GM12878 (cell line): Measurements from ENCODE around the gene RNF38. TPM values are rescaled to one million over a fixed set of nuclear protein-coding genes. Genes with fewer than 3 reads are reported as not detected.
A peak's percentile ranks its signal among the peaks of the same experiment; 100 is the strongest.

ENCODE experiments used
- ATAC-seq: fragments of 200-7000 bp; cut with Tn5 transposase; 3 replicates; pipeline ENCODE4 v1.9.1; 2020; ENCODE audit warnings: mild to moderate bottlenecking, moderate library complexity
- BruUV-seq: library from RNA; stranded (reverse); fragments of 400-500 nt; replicated peaks from 2 replicates; lab custom pipeline; 2021; lab: Mats Ljungman, UMichigan
- CTCF ChIA-PET: fragments of 300-600 bp; sonication (Branson Sonifier 250); formaldehyde crosslinking; extraction: SDS; loops from one replicate; lab custom pipeline; 2021; ENCODE audit warnings: inconsistent platforms; lab: Yijun Ruan, JAX
- POLR2A ChIA-PET: fragments of 350-600 bp; formaldehyde crosslinking; extraction: SDS; loops from one replicate; lab custom pipeline; 2021; ENCODE audit warnings: inconsistent platforms; lab: Charles Lee
- RAD21 ChIA-PET: fragments of 300-600 bp; sonication (Branson Sonifier 250); formaldehyde crosslinking; loops from one replicate; lab custom pipeline; 2023; ENCODE audit warnings: antibody characterized with exemption; ENCODE audit not compliant: unreplicated experiment; lab: Charles Lee
- SMC1A ChIA-PET: fragments of 300-600 bp; sonication (Branson Sonifier 250); formaldehyde crosslinking; loops from one replicate; lab custom pipeline; 2023; ENCODE audit not compliant: unreplicated experiment, uncharacterized antibody; lab: Charles Lee
- DNase-seq: peaks from one replicate; pipeline ENCODE4 v3.0.0-alpha.2; 2011; ENCODE audit warnings: low read depth, low spot score
- FAIRE-seq: peaks from 3 replicates; lab custom pipeline; 2011; peaks lifted over from hg19 to GRCh38; lab: Jason Lieb, UNC
- H2AFZ ChIP-seq: 2 replicates; pipeline ENCODE4 v1.6.0; 2011; ENCODE audit warnings: low read depth, low read length, control low read depth; ENCODE audit not compliant: control insufficient read depth
- H3K27ac ChIP-seq: 2 replicates; pipeline ENCODE4 v1.5.1; 2011; ENCODE audit warnings: control low read depth; ENCODE audit not compliant: control insufficient read depth, insufficient read depth
- H3K27me3 ChIP-seq, 2 experiments: replicated peaks in 1 of 2; 2 replicates each; pipeline versions ENCODE4 v1.6.0 to v1.6.1; 2011; ENCODE audit warnings: low read length in 1 of 2; ENCODE audit not compliant: control insufficient read depth in 2 of 2, insufficient read depth in 2 of 2
- H3K36me3 ChIP-seq, 2 experiments: 2 replicates each; pipeline ENCODE4 v1.5.1; 2011; ENCODE audit warnings: low read length in 1 of 2; ENCODE audit not compliant: control insufficient read depth in 2 of 2, insufficient read depth in 2 of 2
- H3K4me1 ChIP-seq: 2 replicates; pipeline ENCODE4 v1.6.1; 2011; ENCODE audit warnings: mild to moderate bottlenecking, low read length, moderate library complexity, mixed read lengths; ENCODE audit not compliant: control insufficient read depth, insufficient read depth
- H3K4me2 ChIP-seq: 2 replicates; pipeline ENCODE4 v1.6.0; 2011; ENCODE audit warnings: control low read depth; ENCODE audit not compliant: control insufficient read depth, insufficient read depth
- H3K4me3 ChIP-seq: fragments of 200-600 bp; sonication (generic); 2 replicates; pipeline ENCODE4 v1.5.1; 2016
- H3K79me2 ChIP-seq: 2 replicates; pipeline ENCODE4 v1.6.0; 2011; ENCODE audit warnings: low read length; ENCODE audit not compliant: control insufficient read depth, insufficient read depth
- H3K9ac ChIP-seq: 2 replicates; pipeline ENCODE4 v1.8.0; 2011; ENCODE audit warnings: low read length, control low read depth, mixed read lengths; ENCODE audit not compliant: control insufficient read depth, insufficient read depth
- H3K9me3 ChIP-seq: replicated peaks from 3 replicates; pipeline ENCODE4 v1.5.1; 2011; ENCODE audit warnings: mild to moderate bottlenecking, low read length; ENCODE audit not compliant: control insufficient read depth, insufficient read depth
- H4K20me1 ChIP-seq: 2 replicates; pipeline ENCODE4 v1.6.0; 2011; ENCODE audit not compliant: control insufficient read depth, insufficient read depth
- EP300 ChIP-seq, 2 experiments: fragments of 150-350 bp in 1 of 2; IDR thresholded peaks; 2 replicates each; pipeline ENCODE4 v1.6.1; 2011 to 2012; ENCODE audit warnings: low read depth in 2 of 2, low read length in 2 of 2, borderline replicate concordance in 1 of 2, improper control_type of control experiment in 1 of 2, inconsistent platforms in 1 of 2; ENCODE audit not compliant: control insufficient read depth in 1 of 2
- FOXK2 ChIP-seq: fragments of 450-650 bp; IDR thresholded peaks from 2 replicates; pipeline ENCODE4 v1.6.1; 2017; ENCODE audit warnings: mild to moderate bottlenecking, moderate library complexity
- JUNB ChIP-seq: IDR thresholded peaks from 2 replicates; pipeline ENCODE4 v1.6.1; 2016; ENCODE audit warnings: antibody characterized with exemption, mild to moderate bottlenecking
- MLLT1 ChIP-seq: fragments of 450-650 bp; IDR thresholded peaks from 2 replicates; pipeline ENCODE4 v1.6.1; 2016; ENCODE audit warnings: mild to moderate bottlenecking
- NFYB ChIP-seq: IDR thresholded peaks from 2 replicates; pipeline ENCODE4 v1.6.1; 2011; ENCODE audit warnings: low read depth, mild to moderate bottlenecking, low read length, improper control_type of control experiment, moderate library complexity; ENCODE audit not compliant: insufficient read depth
- RAD21 ChIP-seq: IDR thresholded peaks from 2 replicates; pipeline ENCODE4 v1.6.1; 2011; ENCODE audit warnings: mild to moderate bottlenecking, low read depth, low read length, moderate library complexity; ENCODE audit not compliant: insufficient read depth
- RFX5 ChIP-seq: IDR thresholded peaks from 2 replicates; pipeline ENCODE4 v1.6.1; 2011; ENCODE audit warnings: low read depth, low read length, improper control_type of control experiment
- SMAD5 ChIP-seq: IDR thresholded peaks from 2 replicates; pipeline ENCODE4 v1.6.1; 2016; ENCODE audit warnings: antibody characterized with exemption, low read depth
- SREBF1 ChIP-seq: IDR thresholded peaks from 2 replicates; pipeline ENCODE4 v1.6.1; 2012; ENCODE audit warnings: mild to moderate bottlenecking, low read length
- WGBS: methylation state at CpG from one replicate; pipeline ENCODE4 v1.1.6; 2016; ENCODE audit warnings: low lambda C conversion rate; ENCODE audit not compliant: insufficient replicate concordance, insufficient coverage; ENCODE audit errors: missing lambda C conversion rate; 5-methylcytosine and 5-hydroxymethylcytosine counted together
- in situ Hi-C: fragments of 300-500 bp; cut with MboI; formaldehyde crosslinking; loops from 9 replicates; pipeline ENCODE4 v1.14.3; 2018; ENCODE audit warnings: mixed read lengths
- intact Hi-C: fragments of 100-400 bp; cut with micrococcal nuclease; formaldehyde crosslinking; loops from one replicate; pipeline ENCODE4 v1.14.2; 2022; ENCODE audit not compliant: unreplicated experiment
- polyA plus RNA-seq, 11 experiments: library from polyadenylated mRNA; depleted of rRNA in 4 of 11; unstranded in 6 of 11; stranded (reverse) in 5 of 11; fragments of >200 nt; fragmentation: Nextera tagmentation in 4 of 11; fragmentation: Illumina TruSeq in 1 of 11; extraction: Ambion mirVana in 4 of 11; extraction: Trizol in 1 of 11; gene quantifications; 1 replicate in 1 of 11; 2 replicates in 10 of 11; pipeline versions ENCODE4 v1.2.1 to v1.2.3, GENCODE V29; 2011 to 2016; ENCODE audit warnings: inconsistent platforms in 2 of 11, missing spikeins in 2 of 11, low read depth in 1 of 11
- total RNA-seq, 4 experiments: library from RNA; depleted of rRNA in 3 of 4; stranded (reverse); fragments of >200 nt in 3 of 4; fragmentation: Illumina TruSeq in 1 of 4; extraction: Trizol in 1 of 4; gene quantifications; 2 replicates each; pipeline versions ENCODE4 v1.2.1 to v1.2.3, GENCODE V29; 2013 to 2021
- TF ChIP-seq, protein P1 (sequence below): fragments of 450-650 bp; IDR thresholded peaks from 2 replicates; pipeline ENCODE4 v1.6.1; 2014; ENCODE audit warnings: mild to moderate bottlenecking
- TF ChIP-seq, protein P2 (sequence below): fragments of 450-650 bp; IDR thresholded peaks from 2 replicates; pipeline ENCODE4 v1.6.1; 2016; ENCODE audit warnings: mild to moderate bottlenecking
- TF ChIP-seq, protein P3 (sequence below), 3 experiments: IDR thresholded peaks in 2 of 3; conservative IDR thresholded peaks in 1 of 3; 2 replicates each; pipeline ENCODE4 v1.5.1; 2011; ENCODE audit warnings: low read depth in 3 of 3, low read length in 3 of 3, mild to moderate bottlenecking in 3 of 3, control low read depth in 2 of 3, moderate library complexity in 2 of 3, inconsistent platforms in 1 of 3, mixed read lengths in 1 of 3; ENCODE audit not compliant: control insufficient read depth in 2 of 3, insufficient read depth in 1 of 3; ENCODE audit errors: extremely low read depth in 1 of 3

Gene RNF38
- total and polyA plus RNA-seq, 10 of the 15 experiments (the other 5 are each of a cell fraction or from before 2014, with no cell fraction given) = 5.1 to 34.7 (median 12.7) TPM

GRCh38 chr9:36400332-36401163, 479 bp upstream of the RNF38 start:
- H4K20me1 ChIP-seq = no peaks in the 10 kb centered on the region
- peak overlapping the region; percentile 76 for H3K4me3 ChIP-seq
- BruUV-seq = no TSS peak
- ChIA-PET CTCF (interaction anchor here (2.5 to 11.3 kb wide), 2 partner anchors 49 to 156 kb away, joined by 7 to 421 read pairs; no protein-coding TSS in a partner anchor), RAD21 (interaction anchor here (0.9 to 1.2 kb wide), 4 partner anchors 31 to 211 kb away, joined by 3 to 4 read pairs (median 3); no protein-coding TSS in a partner anchor), SMC1A (interaction anchor here (0.7 to 1.3 kb wide), 2 partner anchors 13 to 200 kb away, joined by 3 read pairs; no protein-coding TSS in a partner anchor), POLR2A (interaction anchor here (0.7 kb wide), 2 partner anchors 85 to 153 kb away, joined by 3 read pairs; no protein-coding TSS in a partner anchor)
- DNase-seq = peak; percentile 42
- H3K27ac ChIP-seq = peak overlapping the region; percentile 89
- WGBS = under 1% methylated on average over 54 of the region's 111 CpGs
- ATAC-seq = peak; percentile 90
- intact Hi-C loops (no loop called here), in situ Hi-C loops (loop anchor here (25.0 kb wide), 1 partner anchor 337 kb away; no protein-coding TSS in a partner anchor)
- peaks cover 3% of the 10 kb centered on the region; the same call in 1 of the 3 replicates for H3K9me3 ChIP-seq
- H3K9ac ChIP-seq = peak overlapping the region; percentile 89
- H3K27me3 ChIP-seq = no peaks in the 10 kb centered on the region
- peaks cover 13% of the 10 kb centered on the region for H3K4me1 ChIP-seq
- peaks cover 47% of the 10 kb centered on the region for H3K79me2 ChIP-seq
- FAIRE-seq = no peak
- peak overlapping the region; percentile 62 for H3K4me2 ChIP-seq
- no peaks in the 10 kb centered on the region; a peak in 2 of 4 replicates for H3K36me3 ChIP-seq
- H2AFZ ChIP-seq = peak overlapping the region; percentile 76
- TF ChIP-seq FOXK2 (no peak), RFX5 (no peak), EP300 (IDR thresholded peaks at IDR 0.05; ENCODE audit: borderline replicate concordance in 1 of 2, control insufficient read depth in 1 of 2, low read depth in 2 of 2, low read length in 2 of 2) (no peak; a peak in 1 of 4 replicates), SMAD5 (no peak; the same call in 1 of the 2 replicates), RAD21 (no peak), MLLT1 (no peak), SREBF1 (no peak), NFYB (no peak), JUNB (no peak)
- TF ChIP-seq, protein P1, sequence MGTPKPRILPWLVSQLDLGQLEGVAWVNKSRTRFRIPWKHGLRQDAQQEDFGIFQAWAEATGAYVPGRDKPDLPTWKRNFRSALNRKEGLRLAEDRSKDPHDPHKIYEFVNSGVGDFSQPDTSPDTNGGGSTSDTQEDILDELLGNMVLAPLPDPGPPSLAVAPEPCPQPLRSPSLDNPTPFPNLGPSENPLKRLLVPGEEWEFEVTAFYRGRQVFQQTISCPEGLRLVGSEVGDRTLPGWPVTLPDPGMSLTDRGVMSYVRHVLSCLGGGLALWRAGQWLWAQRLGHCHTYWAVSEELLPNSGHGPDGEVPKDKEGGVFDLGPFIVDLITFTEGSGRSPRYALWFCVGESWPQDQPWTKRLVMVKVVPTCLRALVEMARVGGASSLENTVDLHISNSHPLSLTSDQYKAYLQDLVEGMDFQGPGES = no peak
- TF ChIP-seq, protein P2, sequence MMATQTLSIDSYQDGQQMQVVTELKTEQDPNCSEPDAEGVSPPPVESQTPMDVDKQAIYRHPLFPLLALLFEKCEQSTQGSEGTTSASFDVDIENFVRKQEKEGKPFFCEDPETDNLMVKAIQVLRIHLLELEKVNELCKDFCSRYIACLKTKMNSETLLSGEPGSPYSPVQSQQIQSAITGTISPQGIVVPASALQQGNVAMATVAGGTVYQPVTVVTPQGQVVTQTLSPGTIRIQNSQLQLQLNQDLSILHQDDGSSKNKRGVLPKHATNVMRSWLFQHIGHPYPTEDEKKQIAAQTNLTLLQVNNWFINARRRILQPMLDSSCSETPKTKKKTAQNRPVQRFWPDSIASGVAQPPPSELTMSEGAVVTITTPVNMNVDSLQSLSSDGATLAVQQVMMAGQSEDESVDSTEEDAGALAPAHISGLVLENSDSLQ = no peak
- TF ChIP-seq, protein P3, sequence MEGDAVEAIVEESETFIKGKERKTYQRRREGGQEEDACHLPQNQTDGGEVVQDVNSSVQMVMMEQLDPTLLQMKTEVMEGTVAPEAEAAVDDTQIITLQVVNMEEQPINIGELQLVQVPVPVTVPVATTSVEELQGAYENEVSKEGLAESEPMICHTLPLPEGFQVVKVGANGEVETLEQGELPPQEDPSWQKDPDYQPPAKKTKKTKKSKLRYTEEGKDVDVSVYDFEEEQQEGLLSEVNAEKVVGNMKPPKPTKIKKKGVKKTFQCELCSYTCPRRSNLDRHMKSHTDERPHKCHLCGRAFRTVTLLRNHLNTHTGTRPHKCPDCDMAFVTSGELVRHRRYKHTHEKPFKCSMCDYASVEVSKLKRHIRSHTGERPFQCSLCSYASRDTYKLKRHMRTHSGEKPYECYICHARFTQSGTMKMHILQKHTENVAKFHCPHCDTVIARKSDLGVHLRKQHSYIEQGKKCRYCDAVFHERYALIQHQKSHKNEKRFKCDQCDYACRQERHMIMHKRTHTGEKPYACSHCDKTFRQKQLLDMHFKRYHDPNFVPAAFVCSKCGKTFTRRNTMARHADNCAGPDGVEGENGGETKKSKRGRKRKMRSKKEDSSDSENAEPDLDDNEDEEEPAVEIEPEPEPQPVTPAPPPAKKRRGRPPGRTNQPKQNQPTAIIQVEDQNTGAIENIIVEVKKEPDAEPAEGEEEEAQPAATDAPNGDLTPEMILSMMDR (IDR thresholded peaks at IDR 0.05 in 2 of 3, conservative IDR thresholded peaks at IDR 0.05 in 1 of 3; ENCODE audit: control insufficient read depth in 2 of 3, extremely low read depth in 1 of 3, insufficient read depth in 1 of 3, low read depth in 3 of 3, low read length in 3 of 3) = 0 out of 6 replicates have a peak, but pooled peaks of 1 of the 3 experiments have one; percentile 3
